NCI-H146 treated with DMSO at 0.1 percent for 48 hours (cell line): Measurements from ENCODE around the gene MPZL1.
"Not testable (repeated sequence)": the region's sequence is repeated elsewhere in the genome, so short reads cannot be mapped to it uniquely, and the experiment has no call there.

Experiments
- DNase-seq: peaks from one replicate; lab custom pipeline; 2025; ENCODE audit not compliant: unreplicated experiment; lab: John Stamatoyannopoulos, UW

Gene MPZL1

DNA sequence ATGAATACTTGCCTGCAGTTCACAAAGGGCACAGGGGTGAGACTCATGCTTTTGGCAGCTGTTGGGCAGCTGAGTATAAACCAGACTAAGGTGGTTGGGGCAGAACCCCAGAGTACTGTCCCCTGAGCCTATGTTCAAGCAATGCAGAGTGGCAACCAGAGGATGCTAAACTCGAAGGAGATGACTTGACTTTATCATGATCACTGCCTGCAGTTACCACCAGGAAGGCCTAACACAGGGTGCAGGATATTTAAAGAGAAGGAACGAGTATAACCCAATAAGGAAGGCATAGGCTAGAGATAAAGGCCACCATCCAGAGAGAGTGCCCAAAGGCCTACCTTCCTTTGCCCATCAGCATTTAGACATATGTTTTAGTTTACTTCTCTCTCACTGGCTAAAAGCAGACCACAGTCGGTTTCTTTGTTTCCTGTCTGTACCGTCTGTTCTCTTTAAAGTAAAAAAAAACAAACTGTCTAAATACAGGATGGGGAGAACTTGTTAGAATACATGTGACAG is 83.3 kb downstream of the MPZL1 start:
- DNase-seq = no peak

DNA sequence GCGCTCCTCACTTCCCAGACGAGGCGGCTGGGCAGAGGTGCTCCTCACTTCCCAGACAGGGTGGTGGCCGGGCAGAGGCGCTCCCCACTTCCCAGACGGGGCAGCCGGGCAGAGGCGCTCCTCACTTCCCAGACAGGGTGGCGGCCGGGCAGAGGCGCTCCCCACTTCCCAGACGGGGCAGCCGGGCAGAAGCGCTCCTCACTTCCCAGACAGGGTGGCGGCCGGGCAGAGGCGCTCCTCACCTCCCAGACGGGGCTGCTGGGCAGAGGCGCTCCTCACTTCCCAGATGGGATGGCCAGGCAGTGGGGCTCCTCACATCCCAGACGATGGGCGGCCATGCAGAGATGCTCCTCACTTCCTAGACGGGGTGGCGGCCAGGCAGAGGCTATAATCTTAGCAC is 84.5 kb downstream of the MPZL1 start:
- not testable (repeated sequence) for DNase-seq

DNA sequence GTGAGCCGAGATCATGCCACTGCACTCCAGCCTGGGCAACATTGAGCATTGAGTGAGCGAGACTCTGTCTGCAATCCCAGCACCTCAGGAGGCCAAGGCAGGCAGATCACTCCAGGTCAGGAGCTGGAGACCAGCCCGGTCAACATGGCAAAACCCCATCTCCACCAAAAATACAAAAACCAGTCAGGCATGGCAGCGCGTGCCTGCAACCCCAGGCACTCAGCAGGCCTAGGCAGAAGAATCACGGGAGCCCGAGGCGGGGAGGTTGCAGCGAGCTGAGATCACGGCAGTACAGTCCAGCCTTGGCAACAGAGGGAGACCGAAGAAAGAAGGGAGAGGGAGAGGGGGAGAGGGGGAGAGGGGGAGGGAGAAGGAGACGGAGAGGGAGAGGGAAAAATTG is 84.9 kb downstream of the MPZL1 start:
- DNase-seq = not testable (repeated sequence)

DNA sequence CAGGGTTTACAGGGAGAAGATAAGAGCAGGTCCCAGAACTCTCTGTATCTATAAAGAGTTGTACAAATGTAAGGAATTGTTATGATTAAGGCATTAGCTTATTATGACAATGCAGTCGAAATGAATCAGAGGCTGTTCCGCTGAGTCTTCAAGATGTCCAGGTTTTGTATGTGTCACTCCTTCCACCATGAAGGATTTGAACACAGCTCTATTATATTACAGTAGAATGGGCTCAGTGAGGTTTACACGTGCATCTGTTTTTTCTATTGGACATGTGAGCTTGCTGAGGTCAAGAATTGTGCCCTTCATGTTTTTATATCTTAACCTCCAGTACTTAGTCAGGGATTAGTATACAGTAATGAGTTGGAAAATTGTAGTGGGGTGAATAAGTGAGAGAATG is 86.3 kb downstream of the MPZL1 start:
- no peak for DNase-seq

DNA sequence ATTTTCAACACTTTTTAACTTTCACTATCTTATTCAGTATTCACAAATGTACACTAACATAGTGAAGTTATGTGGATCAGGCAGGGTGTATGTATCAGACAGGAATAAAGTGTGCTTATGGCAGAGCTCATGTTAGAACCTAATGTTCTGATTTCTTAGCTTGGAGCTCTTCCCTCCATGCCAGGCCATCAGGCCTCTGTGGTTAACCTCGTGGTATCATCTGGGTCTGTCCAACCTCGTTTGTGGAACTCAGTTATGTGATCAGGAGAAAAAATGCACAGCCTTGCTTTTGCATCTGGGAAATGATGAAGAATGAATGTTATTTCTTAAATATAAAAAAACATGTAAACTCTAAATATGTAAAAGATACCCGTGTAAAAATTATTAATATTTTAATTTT is 86.9 kb downstream of the MPZL1 start:
- no peak for DNase-seq

DNA sequence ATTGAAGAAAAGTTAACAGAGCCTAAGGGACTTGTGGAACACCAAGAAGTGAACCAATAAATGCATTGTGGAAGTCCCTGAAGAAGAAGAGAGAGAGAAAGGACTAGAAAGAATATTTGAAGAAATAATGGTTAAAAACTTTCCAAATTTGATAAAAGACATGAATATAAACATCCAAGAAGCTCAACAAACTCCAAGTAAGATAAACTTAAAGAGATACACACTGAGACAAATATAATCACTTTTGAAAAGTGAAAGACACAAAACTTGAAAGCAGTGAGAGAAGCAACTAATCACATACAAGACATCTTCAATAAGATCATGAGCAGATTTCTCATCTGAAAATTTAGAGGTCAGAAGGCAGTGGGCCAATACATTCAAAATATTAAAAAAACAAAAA is 91.2 kb downstream of the MPZL1 start:
- no peak for DNase-seq

DNA sequence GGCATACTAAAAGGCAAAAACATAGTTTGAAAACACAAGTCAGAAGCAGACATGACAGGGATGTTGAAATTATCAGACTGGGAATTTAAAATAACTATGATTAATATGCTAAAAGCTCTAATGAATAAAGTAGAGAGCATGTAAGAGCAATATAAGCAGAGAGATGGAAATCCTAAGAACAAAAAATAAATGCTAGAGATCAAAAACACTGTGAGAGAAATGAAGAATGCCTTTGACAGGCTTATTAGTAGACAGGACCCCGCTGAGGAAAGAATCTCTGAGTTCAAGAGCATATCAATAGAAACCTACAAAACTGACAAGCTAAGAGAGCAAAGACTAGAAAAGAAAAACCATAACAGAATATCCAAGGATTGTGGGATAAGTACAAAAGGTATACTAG is 93.9 kb downstream of the MPZL1 start:
- DNase-seq = no peak

DNA sequence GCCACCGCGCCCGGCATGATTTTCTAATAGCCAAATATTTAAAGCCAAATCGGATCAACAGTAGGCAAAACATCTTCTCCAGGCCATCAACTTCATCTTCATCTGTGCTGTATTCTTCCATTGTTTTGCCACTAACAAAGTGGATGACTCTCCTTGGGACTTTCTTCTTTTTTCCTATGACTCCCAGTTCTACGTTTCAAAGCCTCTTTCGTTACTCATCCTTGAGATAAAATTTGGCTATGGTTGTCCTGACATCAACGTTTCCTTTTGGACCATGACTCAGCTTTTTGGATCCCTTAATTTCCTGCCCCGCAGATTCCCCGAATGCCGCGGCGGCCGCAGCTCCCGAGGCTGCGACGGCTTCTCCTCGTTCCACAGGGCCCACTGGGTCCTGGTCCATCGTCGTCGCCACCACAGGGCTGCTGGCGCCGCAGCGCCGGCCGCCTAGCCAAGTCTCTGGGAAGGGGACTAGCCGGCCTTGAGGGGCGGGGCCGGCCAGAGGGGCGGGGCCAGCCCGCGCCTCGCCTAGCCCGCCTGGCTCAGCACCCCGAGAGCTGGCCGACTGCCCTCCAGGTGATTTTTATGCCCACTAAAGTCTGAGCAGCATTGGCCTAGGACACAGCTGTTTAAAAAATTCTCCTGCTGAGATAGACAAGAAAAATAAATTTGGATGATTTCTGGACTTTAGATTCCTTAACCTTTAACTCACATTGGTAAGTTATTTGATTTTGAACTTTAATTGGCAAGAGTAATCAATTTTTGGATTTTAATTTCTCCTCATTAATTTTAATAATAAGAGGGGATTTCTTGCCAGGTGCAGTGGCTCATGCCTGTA is 98.3 kb downstream of the MPZL1 start:
- peak; percentile 32 for DNase-seq

DNA sequence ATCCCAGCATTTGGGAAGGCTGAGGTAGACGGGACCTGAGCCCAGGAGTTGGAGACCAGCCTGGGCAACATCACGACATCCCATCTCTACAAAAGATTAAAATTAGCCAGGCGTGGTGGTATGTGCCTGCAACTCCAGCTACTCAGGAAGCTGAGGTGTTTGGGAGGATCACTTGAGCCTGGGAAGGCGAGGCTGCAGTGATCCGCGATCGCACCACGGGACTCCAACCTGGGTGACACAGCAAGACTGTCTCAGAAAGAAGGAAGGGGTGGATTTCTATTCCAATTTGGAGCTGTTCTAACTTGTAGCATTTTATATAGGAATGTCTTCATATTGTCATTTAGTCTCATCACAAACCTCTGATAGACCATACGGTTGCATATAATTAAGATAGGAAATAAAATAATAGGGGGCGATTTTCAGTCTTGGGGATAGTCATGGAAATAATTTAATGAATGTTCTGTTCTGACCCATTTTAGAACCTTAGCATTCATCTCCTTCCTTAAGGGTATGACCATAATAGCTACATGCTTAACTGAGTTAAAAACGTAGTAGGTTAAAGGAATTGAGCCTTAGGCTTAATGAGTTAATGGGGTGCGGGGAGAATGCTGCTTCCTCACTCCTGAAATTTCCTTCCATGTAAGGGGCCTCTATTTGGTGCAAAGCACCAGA is 99.0 kb downstream of the MPZL1 start:
- no peak for DNase-seq

DNA sequence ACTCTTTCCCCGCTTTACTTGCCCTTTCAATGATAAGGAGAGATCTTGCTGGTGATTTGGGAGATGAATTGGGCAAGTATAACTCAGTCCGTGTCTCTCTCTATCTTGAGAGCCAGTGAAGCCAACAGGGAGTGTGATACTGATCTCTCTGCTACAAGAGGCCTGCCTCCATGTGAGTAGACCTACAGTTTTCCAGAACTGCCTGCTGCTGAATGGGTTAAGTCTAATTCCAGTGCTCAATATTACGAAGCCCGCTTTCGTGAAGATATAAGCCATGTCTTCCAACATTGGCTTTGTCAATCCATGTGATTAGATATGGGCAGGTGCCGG is 99.5 kb downstream of the MPZL1 start:
- no peak for DNase-seq

DNA sequence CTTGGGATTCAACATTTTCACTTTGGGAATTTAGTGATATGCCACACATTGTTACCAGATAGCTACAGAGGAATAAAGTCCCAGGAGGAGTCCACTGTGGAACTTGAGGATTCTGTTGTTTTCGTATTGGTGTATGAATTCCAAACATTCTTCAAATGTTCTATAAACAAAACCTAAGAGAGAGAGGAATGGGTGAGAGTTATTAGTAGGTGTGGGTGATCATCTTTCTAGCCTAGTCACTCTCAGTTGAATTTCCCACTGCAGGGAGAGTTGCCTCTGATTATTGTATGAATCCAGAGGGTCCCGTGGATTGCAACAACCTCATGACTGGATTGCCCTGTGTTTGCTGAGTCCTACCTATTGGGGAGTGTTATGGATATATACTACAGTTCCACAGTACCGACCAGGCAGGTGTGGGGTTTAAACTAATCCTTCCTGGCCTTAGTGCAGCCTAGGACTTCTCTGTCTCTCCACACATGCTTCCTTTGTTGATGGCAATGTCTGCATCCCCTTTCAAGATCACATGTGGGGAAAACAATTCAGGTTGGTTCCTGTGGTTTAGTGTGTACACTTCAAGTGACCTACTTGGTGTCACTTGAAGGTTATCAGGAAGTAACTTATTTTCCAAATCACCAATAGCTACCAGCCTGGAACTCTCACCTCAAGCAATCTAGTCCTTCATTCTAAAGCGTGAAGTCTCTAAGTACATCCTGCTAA is 100.3 kb downstream of the MPZL1 start:
- no peak for DNase-seq

DNA sequence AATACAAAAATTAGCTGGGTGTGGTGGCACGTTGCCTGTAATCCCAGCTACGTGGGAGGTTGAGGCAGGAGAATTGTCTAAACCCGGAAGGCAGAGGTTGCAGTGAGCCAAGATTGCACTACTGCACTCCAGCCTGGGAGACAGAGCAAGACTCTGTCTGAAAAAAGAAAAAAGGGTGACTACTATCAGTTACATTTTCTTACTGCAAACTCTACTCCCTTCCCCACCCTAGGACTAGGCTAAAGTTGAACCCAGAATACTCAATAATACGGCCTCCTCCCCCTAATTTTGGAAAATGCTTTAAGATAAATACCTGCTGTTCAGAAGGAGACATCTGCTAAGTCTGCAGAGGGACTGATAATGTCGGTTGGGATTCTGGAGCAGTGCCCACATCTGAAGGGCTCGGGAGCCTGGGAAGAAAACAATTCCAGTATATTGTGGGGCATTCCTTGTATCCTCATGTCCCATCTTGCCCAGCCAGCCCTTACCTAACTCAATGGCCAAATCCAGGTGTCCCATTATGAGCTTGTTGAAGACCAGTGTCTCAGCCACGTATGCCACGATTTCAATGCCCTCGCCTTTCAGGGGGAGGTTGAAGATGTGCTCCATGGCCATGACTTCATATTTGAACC is 102.5 kb downstream of the MPZL1 start:
- DNase-seq = no peak

DNA sequence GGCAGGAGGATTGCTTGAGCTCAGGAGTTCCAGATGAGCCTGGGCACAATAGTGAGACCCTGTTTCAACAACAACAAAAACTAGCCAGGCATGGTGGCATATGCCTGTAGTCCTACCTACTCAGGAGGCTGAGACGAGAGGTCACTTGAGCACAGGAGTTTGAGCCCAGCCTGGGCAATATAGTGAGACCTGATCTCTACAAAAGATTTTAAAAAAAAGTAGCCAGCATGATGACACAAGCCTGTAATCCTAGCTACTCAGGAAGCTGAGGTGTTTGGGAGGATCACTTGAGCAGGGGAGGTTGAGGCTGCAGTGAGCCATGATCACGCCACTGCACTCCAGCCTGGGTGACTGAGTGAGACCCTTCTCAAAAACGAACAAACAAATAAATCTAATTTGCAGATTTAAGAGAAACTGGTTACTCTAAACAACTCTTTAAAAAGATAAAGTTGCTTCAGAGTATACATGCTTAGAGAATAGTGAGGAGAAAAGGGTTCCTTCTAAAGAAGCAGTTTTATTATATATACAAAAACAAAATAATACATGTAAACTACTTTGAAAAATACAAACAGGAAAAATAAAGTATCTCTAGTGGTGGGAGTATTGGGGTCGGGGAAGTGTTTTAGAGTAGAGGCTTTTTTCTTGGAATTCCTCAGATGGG is 103.8 kb downstream of the MPZL1 start:
- DNase-seq = no peak

DNA sequence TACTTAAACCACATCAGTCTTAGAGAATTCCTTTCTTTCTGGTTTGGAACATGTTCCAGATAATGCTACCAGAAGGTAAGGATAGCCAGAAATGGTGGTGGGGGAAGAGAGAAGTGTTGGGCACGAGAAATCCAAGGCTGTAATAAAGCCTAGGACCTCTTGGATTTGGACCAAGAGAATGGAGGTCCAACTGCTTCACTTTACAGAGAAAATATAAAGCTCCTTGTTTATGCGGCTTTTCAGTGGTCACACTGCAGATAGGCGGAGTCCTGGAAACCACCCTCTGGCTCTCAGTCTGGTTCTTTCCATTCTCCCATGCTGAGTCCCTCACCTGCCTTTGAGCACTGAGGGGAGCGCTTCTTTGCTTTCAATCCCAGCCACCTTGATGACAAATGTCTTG is 104.3 kb downstream of the MPZL1 start:
- DNase-seq = no peak

DNA sequence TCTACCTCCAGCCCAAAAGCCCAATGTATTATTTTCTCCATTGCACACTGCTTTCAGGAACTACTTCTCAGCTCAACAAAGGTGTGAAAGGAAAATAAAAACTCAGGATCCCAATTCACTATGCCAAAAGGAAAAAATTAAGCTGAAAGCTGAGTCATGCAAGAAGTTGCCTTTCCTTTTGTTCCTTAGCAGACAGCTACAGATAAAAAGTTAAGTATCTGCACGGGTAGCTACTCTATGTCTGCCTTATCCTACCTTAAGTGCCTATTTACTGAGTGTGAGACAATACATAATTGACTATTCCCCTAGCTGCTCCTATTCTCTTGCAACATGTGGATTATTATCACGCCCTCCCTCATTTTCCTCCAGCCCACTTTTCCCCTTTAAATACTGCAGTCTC is 108.1 kb downstream of the MPZL1 start:
- no peak for DNase-seq

DNA sequence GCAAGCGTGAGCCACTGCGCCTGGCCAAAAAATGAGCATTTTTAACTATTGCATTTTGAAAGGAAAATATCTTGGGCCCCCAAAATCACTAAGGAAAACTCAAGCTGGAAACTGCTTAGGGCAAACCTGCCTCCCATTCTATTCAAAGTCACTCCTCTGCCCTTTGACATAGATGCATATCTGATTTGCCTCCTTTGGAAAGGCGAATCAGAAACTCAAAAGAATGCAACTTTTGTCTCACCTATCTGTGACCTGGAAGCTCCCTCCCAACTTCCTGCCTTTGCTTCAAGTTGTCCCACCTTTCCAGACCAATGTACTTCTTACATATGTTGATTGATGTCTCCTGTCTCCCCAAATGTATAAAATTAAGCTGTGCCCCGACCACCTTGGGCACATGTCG is 108.9 kb downstream of the MPZL1 start:
- DNase-seq = not testable (repeated sequence)

DNA sequence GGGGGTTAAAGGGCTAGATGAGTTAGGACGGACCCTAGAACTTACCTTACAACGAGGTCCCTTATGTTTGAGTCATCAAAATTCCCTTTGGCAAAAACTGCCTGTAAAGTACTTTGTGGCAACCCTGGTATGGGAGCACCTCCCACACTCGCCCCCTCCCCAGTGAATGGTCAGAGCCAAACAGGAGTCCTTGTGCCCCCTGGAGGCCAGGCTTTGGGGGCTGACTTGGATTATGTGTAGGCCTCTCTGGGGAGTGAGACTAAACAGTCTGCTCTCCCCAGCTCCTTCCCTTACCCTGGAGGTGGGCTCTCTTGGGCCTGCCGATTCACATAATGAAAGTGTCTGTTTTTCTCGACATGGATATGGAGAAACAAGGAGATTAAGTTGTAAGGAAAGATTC is 110.9 kb downstream of the MPZL1 start:
- DNase-seq = no peak

DNA sequence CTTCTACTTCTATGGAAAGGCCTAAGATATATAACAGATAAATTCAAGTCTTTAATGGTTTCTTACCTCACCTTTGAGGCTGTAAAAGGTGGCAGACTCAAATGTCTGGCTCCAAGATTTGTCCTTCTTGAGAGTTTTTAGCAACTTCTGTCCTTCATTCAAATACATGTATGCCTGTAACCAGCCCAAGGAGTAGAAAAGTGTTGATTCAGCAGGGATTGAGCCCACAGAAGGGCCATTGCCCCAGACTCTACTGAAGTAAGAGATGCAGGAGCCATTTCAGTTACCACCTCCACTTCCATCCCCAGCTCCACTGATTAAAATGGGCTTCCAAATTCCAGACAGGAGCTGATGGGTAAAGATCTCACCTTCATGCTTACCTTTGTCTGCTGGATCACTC is 112.1 kb downstream of the MPZL1 start:
- DNase-seq = no peak

DNA sequence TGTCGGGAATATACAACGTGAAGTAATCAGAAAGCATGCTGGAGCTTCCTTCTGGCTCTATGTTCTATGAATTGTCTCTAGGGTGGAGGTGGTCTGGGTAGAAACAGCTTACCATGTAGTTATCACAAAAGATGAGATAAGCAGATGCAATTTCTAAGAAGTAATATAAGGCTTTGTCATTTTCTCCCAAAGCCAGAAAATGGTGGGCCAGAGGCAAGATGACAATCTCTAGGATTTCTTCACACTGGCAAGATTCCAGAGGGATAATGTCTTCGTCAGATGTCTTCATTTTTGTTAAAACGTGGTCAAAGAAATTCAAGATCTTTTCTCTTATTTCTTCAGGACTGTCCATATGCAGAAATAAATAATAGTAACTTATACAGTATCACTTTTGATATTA is 114.4 kb downstream of the MPZL1 start:
- no peak for DNase-seq

DNA sequence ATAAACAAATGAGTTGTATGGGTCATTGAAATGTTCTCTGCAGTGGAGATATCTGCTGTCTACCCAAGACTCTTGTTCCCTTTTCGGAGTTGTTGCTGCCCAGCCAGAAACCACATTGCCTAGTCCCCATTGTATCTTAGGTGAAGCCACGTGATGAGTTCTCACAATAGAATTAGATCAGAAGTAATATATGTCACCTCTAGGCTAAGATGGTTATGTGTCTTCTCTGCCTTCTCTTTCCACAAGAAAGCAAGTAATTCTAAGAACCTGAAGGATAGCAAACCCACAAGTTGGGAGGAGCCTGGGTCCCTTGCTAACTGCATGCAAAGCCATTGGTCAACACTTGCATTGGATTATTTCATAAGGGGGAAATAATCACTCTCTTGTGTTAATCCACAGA is 115.5 kb downstream of the MPZL1 start:
- no peak for DNase-seq

DNA sequence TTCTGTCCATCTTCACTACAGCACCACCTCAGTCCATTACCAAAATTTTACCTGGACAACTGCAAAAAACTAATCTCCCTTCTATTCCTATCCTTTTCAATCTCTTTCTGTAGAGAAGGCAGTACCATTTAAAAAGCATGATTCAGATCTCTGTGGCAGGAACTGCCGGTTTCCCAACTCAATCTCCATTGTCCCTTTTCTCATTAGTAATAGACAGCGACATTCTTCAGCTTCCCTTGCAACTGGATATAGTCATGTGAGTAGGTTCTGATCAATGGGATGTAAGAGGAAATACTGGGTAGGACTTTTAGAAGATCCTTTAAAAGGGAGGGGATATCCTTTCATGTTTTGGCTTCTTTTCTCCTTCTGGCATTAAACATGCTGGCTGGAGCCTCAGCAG is 117.2 kb downstream of the MPZL1 start:
- no peak for DNase-seq
